Neural progenitor cell (in vitro differentiated cells): ENCODE results near the gene TUBA3C.
"Not testable (repeated sequence)": the region's sequence is repeated elsewhere in the genome, so short reads cannot be mapped to it uniquely, and the experiment has no call there.

Experiments used
- EZH2 ChIP-seq: fragments of 200-600 bp; sonication (generic); IDR thresholded peaks from 2 replicates; pipeline ENCODE4 v1.6.1; 2017; ENCODE audit warnings: antibody characterized with exemption, mild to moderate bottlenecking, moderate library complexity
- EZH2phosphoT487 ChIP-seq: fragments of 200-600 bp; sonication (generic); IDR thresholded peaks from 2 replicates; pipeline ENCODE4 v1.6.1; 2017; ENCODE audit warnings: antibody characterized with exemption
- TF ChIP-seq, protein P1 (sequence below): fragments of 200-600 bp; sonication (generic); IDR thresholded peaks from 2 replicates; pipeline ENCODE4 v1.5.1; 2017; ENCODE audit warnings: antibody characterized with exemption, mild to moderate bottlenecking

GRCh38 chr13:19176981-19177776, 4.4 kb downstream of the TUBA3C start:
- TF ChIP-seq, protein P1, sequence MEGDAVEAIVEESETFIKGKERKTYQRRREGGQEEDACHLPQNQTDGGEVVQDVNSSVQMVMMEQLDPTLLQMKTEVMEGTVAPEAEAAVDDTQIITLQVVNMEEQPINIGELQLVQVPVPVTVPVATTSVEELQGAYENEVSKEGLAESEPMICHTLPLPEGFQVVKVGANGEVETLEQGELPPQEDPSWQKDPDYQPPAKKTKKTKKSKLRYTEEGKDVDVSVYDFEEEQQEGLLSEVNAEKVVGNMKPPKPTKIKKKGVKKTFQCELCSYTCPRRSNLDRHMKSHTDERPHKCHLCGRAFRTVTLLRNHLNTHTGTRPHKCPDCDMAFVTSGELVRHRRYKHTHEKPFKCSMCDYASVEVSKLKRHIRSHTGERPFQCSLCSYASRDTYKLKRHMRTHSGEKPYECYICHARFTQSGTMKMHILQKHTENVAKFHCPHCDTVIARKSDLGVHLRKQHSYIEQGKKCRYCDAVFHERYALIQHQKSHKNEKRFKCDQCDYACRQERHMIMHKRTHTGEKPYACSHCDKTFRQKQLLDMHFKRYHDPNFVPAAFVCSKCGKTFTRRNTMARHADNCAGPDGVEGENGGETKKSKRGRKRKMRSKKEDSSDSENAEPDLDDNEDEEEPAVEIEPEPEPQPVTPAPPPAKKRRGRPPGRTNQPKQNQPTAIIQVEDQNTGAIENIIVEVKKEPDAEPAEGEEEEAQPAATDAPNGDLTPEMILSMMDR: not testable (repeated sequence)
- TF ChIP-seq EZH2, EZH2phosphoT487: not testable (repeated sequence)
